GM12878 (cell line): ENCODE measurements around the gene PTS. TPM values are rescaled to one million over a fixed set of nuclear protein-coding genes. Genes with fewer than 3 reads are reported as not detected.

ENCODE experiments used
- CBFB ChIP-seq: IDR thresholded peaks from 2 replicates; pipeline ENCODE4 v1.6.1; 2016; ENCODE audit warnings: antibody characterized with exemption, low read depth
- CREB1 ChIP-seq: IDR thresholded peaks from 2 replicates; pipeline ENCODE4 v1.6.1; 2012; ENCODE audit warnings: low read depth, mild to moderate bottlenecking, inconsistent platforms
- CREM ChIP-seq: IDR thresholded peaks from 2 replicates; pipeline ENCODE4 v1.6.1; 2014; ENCODE audit warnings: antibody characterized with exemption, low read depth
- IKZF2 ChIP-seq, 2 experiments: fragments of 450-650 bp; IDR thresholded peaks; 2 replicates each; pipeline ENCODE4 v1.6.1; 2017; ENCODE audit warnings: mild to moderate bottlenecking in 2 of 2, moderate library complexity in 2 of 2
- JUND ChIP-seq: IDR thresholded peaks from 2 replicates; pipeline ENCODE4 v1.6.1; 2012; ENCODE audit warnings: low read depth, mild to moderate bottlenecking, low read length, improper control_type of control experiment, moderate library complexity
- KAT2A ChIP-seq: conservative IDR thresholded peaks from 2 replicates; pipeline ENCODE4 v1.6.1; 2011; ENCODE audit warnings: low read depth, low read length; ENCODE audit not compliant: control insufficient read depth
- MTA3 ChIP-seq: IDR thresholded peaks from 2 replicates; pipeline ENCODE4 v1.6.1; 2012; ENCODE audit warnings: low read length, inconsistent platforms, borderline replicate concordance
- NFXL1 ChIP-seq: fragments of 450-650 bp; IDR thresholded peaks from 2 replicates; pipeline ENCODE4 v1.6.1; 2017; ENCODE audit warnings: antibody characterized with exemption, mild to moderate bottlenecking, borderline replicate concordance
- NR2C1 ChIP-seq: fragments of 450-650 bp; IDR thresholded peaks from 2 replicates; pipeline ENCODE4 v1.6.1; 2017; ENCODE audit warnings: antibody characterized with exemption, mild to moderate bottlenecking, moderate library complexity
- NRF1 ChIP-seq: conservative IDR thresholded peaks from 2 replicates; pipeline ENCODE4 v1.6.1; 2011; ENCODE audit warnings: mild to moderate bottlenecking, low read depth, low read length, improper control_type of control experiment
- POLR2A ChIP-seq: IDR thresholded peaks from 2 replicates; pipeline ENCODE4 v1.6.1; 2011; ENCODE audit warnings: low read depth, mild to moderate bottlenecking, low read length
- RB1 ChIP-seq: fragments of 450-650 bp; formaldehyde crosslinking; IDR thresholded peaks from 2 replicates; pipeline ENCODE4 v1.6.1; 2017; ENCODE audit warnings: mild to moderate bottlenecking, borderline replicate concordance
- SMAD1 ChIP-seq: fragments of 450-650 bp; IDR thresholded peaks from 2 replicates; pipeline ENCODE4 v1.6.1; 2018; ENCODE audit warnings: mild to moderate bottlenecking, low read depth; ENCODE audit not compliant: partially characterized antibody
- SMARCA5 ChIP-seq: fragments of 450-650 bp; IDR thresholded peaks from 2 replicates; pipeline ENCODE4 v1.6.1; 2017; ENCODE audit warnings: mild to moderate bottlenecking
- STAT1 ChIP-seq: fragments of 450-650 bp; conservative IDR thresholded peaks from 2 replicates; pipeline ENCODE4 v1.6.1; 2014; ENCODE audit warnings: antibody characterized with exemption, mild to moderate bottlenecking
- ZNF24 ChIP-seq: fragments of 450-650 bp; IDR thresholded peaks from 2 replicates; pipeline ENCODE4 v1.6.1; 2017; ENCODE audit warnings: antibody characterized with exemption, mild to moderate bottlenecking
- polyA plus RNA-seq, 11 experiments: library from polyadenylated mRNA; depleted of rRNA in 4 of 11; unstranded in 6 of 11; stranded (reverse) in 5 of 11; fragments of >200 nt; fragmentation: Nextera tagmentation in 4 of 11; fragmentation: Illumina TruSeq in 1 of 11; extraction: Ambion mirVana in 4 of 11; extraction: Trizol in 1 of 11; gene quantifications; 1 replicate in 1 of 11; 2 replicates in 10 of 11; pipeline versions ENCODE4 v1.2.1 to v1.2.3, GENCODE V29; 2011 to 2016; ENCODE audit warnings: inconsistent platforms in 2 of 11, missing spikeins in 2 of 11, low read depth in 1 of 11
- total RNA-seq, 4 experiments: library from RNA; depleted of rRNA in 3 of 4; stranded (reverse); fragments of >200 nt in 3 of 4; fragmentation: Illumina TruSeq in 1 of 4; extraction: Trizol in 1 of 4; gene quantifications; 2 replicates each; pipeline versions ENCODE4 v1.2.1 to v1.2.3, GENCODE V29; 2013 to 2021
- TF ChIP-seq, protein P1 (sequence below): IDR thresholded peaks from 2 replicates; pipeline ENCODE4 v1.6.1; 2012; ENCODE audit warnings: low read depth, low read length, improper control_type of control experiment
- TF ChIP-seq, protein P2 (sequence below): IDR thresholded peaks from 2 replicates; pipeline ENCODE4 v1.6.1; 2011; ENCODE audit warnings: borderline replicate concordance, low read depth, mild to moderate bottlenecking, moderate library complexity, low read length; ENCODE audit not compliant: insufficient read depth, poor library complexity, severe bottlenecking
- TF ChIP-seq, protein P3 (sequence below): fragments of 450-650 bp; IDR thresholded peaks from 2 replicates; pipeline ENCODE4 v1.6.1; 2017; ENCODE audit warnings: antibody characterized with exemption, mild to moderate bottlenecking, moderate library complexity
- TF ChIP-seq, protein P4 (sequence below): IDR thresholded peaks from 2 replicates; pipeline ENCODE4 v1.6.1; 2011; ENCODE audit warnings: mild to moderate bottlenecking, low read depth, low read length, moderate library complexity; ENCODE audit not compliant: insufficient replicate concordance
- TF ChIP-seq, protein P5 (sequence below): IDR thresholded peaks from 2 replicates; pipeline ENCODE4 v1.6.1; 2012; ENCODE audit warnings: low read depth, low read length, improper control_type of control experiment
- TF ChIP-seq, protein P6 (sequence below): IDR thresholded peaks from 2 replicates; pipeline ENCODE4 v1.6.1; 2011; ENCODE audit warnings: low read depth, low read length, improper control_type of control experiment, borderline replicate concordance

PTS gene
- total and polyA plus RNA-seq, 10 of the 15 experiments (the other 5 are each of a cell fraction or from before 2014, with no cell fraction given) = 11.7 to 47.6 (median 15.5) TPM

DNA sequence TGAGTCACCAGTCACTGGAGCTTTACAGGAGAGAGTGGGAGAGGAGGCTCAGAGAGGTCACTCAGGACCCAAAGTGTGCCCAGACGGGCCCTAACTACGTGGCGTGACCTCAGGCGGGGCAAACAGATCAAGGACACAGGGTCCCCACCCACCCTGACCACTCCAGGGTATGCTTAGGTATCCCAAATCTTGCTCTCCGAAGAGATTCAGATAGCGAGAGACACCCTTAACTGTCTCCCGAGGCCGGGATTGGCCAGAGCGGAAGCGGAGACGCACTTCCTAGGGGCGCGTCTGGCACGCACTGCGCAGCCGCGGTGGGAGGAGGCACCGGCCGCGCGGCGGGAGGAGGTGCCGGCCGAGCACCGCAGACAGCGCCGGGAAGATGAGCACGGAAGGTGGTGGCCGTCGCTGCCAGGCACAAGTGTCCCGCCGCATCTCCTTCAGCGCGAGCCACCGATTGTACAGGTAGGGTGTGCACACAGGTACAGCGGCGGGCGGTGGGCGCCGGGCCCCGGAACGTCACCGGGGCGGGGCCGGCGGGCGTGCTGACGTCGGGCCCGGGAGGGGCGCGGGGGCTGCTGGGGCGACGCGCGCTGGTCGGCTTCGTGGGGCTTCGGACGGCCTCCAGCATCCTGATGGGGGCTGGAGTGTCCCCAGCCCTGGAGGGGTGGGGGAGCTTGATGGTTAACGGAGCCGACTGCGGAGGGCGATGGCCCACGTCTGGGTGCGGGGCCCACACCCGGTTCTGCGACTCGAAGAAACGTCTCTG lies at the start of gene PTS (continued):
- TF ChIP-seq, protein P1, sequence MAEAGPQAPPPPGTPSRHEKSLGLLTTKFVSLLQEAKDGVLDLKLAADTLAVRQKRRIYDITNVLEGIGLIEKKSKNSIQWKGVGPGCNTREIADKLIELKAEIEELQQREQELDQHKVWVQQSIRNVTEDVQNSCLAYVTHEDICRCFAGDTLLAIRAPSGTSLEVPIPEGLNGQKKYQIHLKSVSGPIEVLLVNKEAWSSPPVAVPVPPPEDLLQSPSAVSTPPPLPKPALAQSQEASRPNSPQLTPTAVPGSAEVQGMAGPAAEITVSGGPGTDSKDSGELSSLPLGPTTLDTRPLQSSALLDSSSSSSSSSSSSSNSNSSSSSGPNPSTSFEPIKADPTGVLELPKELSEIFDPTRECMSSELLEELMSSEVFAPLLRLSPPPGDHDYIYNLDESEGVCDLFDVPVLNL = 0 out of 2 replicates have a peak, but pooled peaks have one; percentile 15
- TF ChIP-seq, protein P2, sequence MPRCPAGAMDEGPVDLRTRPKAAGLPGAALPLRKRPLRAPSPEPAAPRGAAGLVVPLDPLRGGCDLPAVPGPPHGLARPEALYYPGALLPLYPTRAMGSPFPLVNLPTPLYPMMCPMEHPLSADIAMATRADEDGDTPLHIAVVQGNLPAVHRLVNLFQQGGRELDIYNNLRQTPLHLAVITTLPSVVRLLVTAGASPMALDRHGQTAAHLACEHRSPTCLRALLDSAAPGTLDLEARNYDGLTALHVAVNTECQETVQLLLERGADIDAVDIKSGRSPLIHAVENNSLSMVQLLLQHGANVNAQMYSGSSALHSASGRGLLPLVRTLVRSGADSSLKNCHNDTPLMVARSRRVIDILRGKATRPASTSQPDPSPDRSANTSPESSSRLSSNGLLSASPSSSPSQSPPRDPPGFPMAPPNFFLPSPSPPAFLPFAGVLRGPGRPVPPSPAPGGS = peak; percentile 35
- TF ChIP-seq CREM (peak; percentile 44), NRF1 (peak; percentile 73), SMARCA5 (peak; percentile 46), POLR2A (peak; percentile 99), CREB1 (peak; percentile 89), RB1 (peak; percentile 83; the same call in 1 of the 2 replicates), CBFB (no peak), KAT2A (no peak), STAT1 (no peak; the same call in 1 of the 2 replicates), IKZF2 (IDR thresholded peaks at IDR 0.05) (peak; percentile 49 to 65; a peak in 2 of 4 replicates), SMAD1 (no peak), MTA3 (no peak), NR2C1 (no peak), NFXL1 (no peak), ZNF24 (no peak), JUND (no peak)
- TF ChIP-seq, protein P3, sequence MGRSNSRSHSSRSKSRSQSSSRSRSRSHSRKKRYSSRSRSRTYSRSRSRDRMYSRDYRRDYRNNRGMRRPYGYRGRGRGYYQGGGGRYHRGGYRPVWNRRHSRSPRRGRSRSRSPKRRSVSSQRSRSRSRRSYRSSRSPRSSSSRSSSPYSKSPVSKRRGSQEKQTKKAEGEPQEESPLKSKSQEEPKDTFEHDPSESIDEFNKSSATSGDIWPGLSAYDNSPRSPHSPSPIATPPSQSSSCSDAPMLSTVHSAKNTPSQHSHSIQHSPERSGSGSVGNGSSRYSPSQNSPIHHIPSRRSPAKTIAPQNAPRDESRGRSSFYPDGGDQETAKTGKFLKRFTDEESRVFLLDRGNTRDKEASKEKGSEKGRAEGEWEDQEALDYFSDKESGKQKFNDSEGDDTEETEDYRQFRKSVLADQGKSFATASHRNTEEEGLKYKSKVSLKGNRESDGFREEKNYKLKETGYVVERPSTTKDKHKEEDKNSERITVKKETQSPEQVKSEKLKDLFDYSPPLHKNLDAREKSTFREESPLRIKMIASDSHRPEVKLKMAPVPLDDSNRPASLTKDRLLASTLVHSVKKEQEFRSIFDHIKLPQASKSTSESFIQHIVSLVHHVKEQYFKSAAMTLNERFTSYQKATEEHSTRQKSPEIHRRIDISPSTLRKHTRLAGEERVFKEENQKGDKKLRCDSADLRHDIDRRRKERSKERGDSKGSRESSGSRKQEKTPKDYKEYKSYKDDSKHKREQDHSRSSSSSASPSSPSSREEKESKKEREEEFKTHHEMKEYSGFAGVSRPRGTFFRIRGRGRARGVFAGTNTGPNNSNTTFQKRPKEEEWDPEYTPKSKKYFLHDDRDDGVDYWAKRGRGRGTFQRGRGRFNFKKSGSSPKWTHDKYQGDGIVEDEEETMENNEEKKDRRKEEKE = 0 out of 2 replicates have a peak, but pooled peaks have one; percentile 26
- TF ChIP-seq, protein P4, sequence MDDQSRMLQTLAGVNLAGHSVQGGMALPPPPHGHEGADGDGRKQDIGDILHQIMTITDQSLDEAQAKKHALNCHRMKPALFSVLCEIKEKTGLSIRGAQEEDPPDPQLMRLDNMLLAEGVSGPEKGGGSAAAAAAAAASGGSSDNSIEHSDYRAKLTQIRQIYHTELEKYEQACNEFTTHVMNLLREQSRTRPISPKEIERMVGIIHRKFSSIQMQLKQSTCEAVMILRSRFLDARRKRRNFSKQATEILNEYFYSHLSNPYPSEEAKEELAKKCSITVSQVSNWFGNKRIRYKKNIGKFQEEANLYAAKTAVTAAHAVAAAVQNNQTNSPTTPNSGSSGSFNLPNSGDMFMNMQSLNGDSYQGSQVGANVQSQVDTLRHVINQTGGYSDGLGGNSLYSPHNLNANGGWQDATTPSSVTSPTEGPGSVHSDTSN = no peak
- TF ChIP-seq, protein P5, sequence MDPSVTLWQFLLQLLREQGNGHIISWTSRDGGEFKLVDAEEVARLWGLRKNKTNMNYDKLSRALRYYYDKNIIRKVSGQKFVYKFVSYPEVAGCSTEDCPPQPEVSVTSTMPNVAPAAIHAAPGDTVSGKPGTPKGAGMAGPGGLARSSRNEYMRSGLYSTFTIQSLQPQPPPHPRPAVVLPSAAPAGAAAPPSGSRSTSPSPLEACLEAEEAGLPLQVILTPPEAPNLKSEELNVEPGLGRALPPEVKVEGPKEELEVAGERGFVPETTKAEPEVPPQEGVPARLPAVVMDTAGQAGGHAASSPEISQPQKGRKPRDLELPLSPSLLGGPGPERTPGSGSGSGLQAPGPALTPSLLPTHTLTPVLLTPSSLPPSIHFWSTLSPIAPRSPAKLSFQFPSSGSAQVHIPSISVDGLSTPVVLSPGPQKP = peak; percentile 70; the same call in 1 of the 2 replicates
- TF ChIP-seq, protein P6, sequence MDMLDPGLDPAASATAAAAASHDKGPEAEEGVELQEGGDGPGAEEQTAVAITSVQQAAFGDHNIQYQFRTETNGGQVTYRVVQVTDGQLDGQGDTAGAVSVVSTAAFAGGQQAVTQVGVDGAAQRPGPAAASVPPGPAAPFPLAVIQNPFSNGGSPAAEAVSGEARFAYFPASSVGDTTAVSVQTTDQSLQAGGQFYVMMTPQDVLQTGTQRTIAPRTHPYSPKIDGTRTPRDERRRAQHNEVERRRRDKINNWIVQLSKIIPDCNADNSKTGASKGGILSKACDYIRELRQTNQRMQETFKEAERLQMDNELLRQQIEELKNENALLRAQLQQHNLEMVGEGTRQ = no peak
